GM12874 (cell line): ENCODE data around the gene D2HGDH.

ENCODE experiments used
- TF ChIP-seq, protein P1 (sequence below): IDR thresholded peaks from 2 replicates; pipeline ENCODE4 v1.5.1; 2011; ENCODE audit warnings: low read depth, mild to moderate bottlenecking, control low read depth, low read length, moderate library complexity; ENCODE audit not compliant: insufficient read depth

The D2HGDH gene

DNA sequence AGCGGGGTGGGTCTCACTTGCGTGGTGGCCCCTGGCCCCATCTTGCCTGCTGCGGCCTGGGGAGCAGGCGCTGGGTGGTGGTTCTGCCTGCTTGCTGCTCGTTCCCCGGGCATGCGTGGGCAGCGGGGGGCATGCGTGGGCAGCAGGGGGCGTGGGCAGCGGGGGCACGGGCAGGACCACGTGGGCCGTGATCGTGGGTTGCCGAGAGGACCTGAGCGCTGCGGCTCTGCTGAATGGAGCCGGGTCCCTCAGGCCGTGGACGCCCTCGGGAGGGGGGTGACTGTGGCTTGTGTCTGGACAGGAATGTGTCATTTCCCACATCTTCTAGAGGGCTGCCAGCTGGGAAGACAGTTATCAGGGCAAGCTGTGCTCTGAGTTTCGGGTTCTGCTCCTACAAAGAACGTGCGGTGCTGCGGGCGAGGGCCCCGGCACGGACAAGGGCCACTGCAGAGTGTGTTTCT lies 33.9 kb downstream of the D2HGDH start:
- TF ChIP-seq, protein P1, sequence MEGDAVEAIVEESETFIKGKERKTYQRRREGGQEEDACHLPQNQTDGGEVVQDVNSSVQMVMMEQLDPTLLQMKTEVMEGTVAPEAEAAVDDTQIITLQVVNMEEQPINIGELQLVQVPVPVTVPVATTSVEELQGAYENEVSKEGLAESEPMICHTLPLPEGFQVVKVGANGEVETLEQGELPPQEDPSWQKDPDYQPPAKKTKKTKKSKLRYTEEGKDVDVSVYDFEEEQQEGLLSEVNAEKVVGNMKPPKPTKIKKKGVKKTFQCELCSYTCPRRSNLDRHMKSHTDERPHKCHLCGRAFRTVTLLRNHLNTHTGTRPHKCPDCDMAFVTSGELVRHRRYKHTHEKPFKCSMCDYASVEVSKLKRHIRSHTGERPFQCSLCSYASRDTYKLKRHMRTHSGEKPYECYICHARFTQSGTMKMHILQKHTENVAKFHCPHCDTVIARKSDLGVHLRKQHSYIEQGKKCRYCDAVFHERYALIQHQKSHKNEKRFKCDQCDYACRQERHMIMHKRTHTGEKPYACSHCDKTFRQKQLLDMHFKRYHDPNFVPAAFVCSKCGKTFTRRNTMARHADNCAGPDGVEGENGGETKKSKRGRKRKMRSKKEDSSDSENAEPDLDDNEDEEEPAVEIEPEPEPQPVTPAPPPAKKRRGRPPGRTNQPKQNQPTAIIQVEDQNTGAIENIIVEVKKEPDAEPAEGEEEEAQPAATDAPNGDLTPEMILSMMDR, result no peak

GRCh38 chr2:241768850-241769249 lies 34.4 kb downstream of the D2HGDH start:
- TF ChIP-seq, protein P1, result no peak

- TF ChIP-seq, protein P1, result no peak
Observed at GRCh38 chr2:241769819-241770184, 35.4 kb downstream of the D2HGDH start.

GRCh38 chr2:241770185-241770935 lies 35.9 kb downstream of the D2HGDH start:
- TF ChIP-seq, protein P1, result no peak

DNA sequence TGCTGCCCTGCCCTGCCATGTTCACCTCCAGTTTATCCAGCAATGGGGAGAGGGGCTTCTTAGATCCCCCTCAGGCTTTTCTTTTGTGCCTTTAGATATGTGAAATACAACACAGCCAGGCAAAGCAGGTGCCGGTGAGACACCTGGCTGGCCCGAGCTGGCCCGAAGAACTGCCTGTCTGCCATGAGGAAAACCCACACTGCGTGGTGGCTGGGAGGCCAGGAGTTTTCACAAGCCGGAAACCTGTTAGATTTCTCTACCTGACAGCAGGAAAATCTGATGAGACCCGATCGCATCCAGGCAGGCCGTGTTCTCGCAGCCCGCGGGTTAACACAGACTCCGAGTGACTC lies 36.5 kb downstream of the D2HGDH start:
- TF ChIP-seq, protein P1, result no peak

DNA sequence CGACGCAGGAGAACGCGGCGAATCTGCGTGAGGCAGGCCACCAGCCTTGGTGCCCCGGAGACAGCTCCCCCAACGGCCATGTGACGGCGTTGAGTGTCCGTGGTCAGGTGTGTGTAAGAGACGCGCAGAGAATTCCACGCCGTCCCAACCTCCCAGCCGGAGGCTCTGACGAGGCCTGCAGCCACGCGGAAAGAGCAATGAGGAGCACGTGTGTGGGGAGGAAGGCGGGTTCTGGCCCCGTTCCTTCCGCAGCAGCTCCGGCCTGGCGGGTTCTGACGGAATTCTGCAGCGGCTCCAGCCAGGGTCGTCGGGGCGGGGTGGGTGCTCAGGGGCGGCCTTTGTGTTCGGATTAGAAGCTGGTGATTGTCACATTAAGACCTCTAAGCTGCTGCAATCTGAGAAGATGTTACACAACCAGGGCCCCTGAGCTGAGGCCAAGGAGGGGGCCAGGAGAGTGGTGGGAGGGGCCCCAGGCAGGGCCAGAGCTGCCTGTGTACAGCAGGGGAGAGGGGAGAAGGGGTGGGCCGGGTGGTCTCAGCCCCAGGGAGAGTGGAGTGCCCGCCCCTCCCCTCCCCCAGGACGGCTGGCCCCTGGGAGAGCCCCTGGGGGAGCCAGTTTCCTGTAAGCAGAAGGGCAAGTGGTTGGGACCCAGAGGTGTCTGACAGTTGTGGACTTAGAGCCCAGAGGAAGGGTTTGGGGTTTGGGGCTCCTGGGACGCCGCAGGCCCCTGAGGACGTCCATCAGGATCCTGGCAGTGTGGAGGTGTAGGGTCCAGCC lies 37.0 kb downstream of the D2HGDH start:
- TF ChIP-seq, protein P1, result no peak

- TF ChIP-seq, protein P1, result no peak
Observed at GRCh38 chr2:241772063-241772499, 37.7 kb downstream of the D2HGDH start.
